ENCODE measurements around the gene LRG1. TPM values are rescaled to one million over a fixed set of nuclear protein-coding genes. Genes with fewer than 3 reads are reported as not detected.

LRG1 gene
- total RNA-seq, 1 donor from 2014 or later = 0.25 TPM

- no peak for TF ChIP-seq CTCF (IDR thresholded peaks at IDR 0.05; ENCODE audit: insufficient read depth, low read length, poor library complexity, severe bottlenecking)
- no peaks in the 10 kb centered on the region for H3K36me3 ChIP-seq (ENCODE audit: control insufficient read depth, insufficient read depth, low read length)
- no peak for DNase-seq (ENCODE audit: low read depth)
- no peak overlapping the region for H3K4me3 ChIP-seq (ENCODE audit: low read depth, low read length)
- H3K27me3 ChIP-seq (ENCODE audit: control insufficient read depth, insufficient read depth, low read length) = peaks cover 2% of the 10 kb centered on the region
Observed at GRCh38 chr19:4553775-4554174, 13.9 kb upstream of the LRG1 start.

GRCh38 chr19:4553092-4553695 is 13.4 kb upstream of the LRG1 start:
- H3K27me3 ChIP-seq (ENCODE audit: control insufficient read depth, insufficient read depth, low read length) = peaks cover 2% of the 10 kb centered on the region
- no peaks in the 10 kb centered on the region for H3K36me3 ChIP-seq (ENCODE audit: control insufficient read depth, insufficient read depth, low read length)
- no peak for TF ChIP-seq CTCF (IDR thresholded peaks at IDR 0.05; ENCODE audit: insufficient read depth, low read length, poor library complexity, severe bottlenecking)
- H3K4me3 ChIP-seq (ENCODE audit: low read depth, low read length) = no peak overlapping the region
- no peak for DNase-seq (ENCODE audit: low read depth)

- peaks cover 2% of the 10 kb centered on the region for H3K27me3 ChIP-seq (ENCODE audit: control insufficient read depth, insufficient read depth, low read length)
- no peaks in the 10 kb centered on the region for H3K36me3 ChIP-seq (ENCODE audit: control insufficient read depth, insufficient read depth, low read length)
- H3K4me3 ChIP-seq (ENCODE audit: low read depth, low read length) = no peak overlapping the region
- DNase-seq (ENCODE audit: low read depth) = no peak
- TF ChIP-seq CTCF (IDR thresholded peaks at IDR 0.05; ENCODE audit: insufficient read depth, low read length, poor library complexity, severe bottlenecking) = no peak
Observed at GRCh38 chr19:4552525-4552819, 12.6 kb upstream of the LRG1 start.

- H3K27me3 ChIP-seq (ENCODE audit: control insufficient read depth, insufficient read depth, low read length) = peaks cover 2% of the 10 kb centered on the region
- no peak for TF ChIP-seq CTCF (IDR thresholded peaks at IDR 0.05; ENCODE audit: insufficient read depth, low read length, poor library complexity, severe bottlenecking)
- no peak overlapping the region for H3K4me3 ChIP-seq (ENCODE audit: low read depth, low read length)
- no peak for DNase-seq (ENCODE audit: low read depth)
- no peaks in the 10 kb centered on the region for H3K36me3 ChIP-seq (ENCODE audit: control insufficient read depth, insufficient read depth, low read length)
Observed at GRCh38 chr19:4550479-4551050, 10.7 kb upstream of the LRG1 start.

- DNase-seq (ENCODE audit: low read depth) = no peak
- H3K4me3 ChIP-seq (ENCODE audit: low read depth, low read length) = no peak overlapping the region
- no peak for TF ChIP-seq CTCF (IDR thresholded peaks at IDR 0.05; ENCODE audit: insufficient read depth, low read length, poor library complexity, severe bottlenecking)
- H3K27me3 ChIP-seq (ENCODE audit: control insufficient read depth, insufficient read depth, low read length) = peaks cover 2% of the 10 kb centered on the region
- no peaks in the 10 kb centered on the region for H3K36me3 ChIP-seq (ENCODE audit: control insufficient read depth, insufficient read depth, low read length)
Observed at GRCh38 chr19:4550018-4550417, 10.2 kb upstream of the LRG1 start.

GRCh38 chr19:4548238-4548584 is 8.4 kb upstream of the LRG1 start:
- no peak for DNase-seq (ENCODE audit: low read depth)
- Histone ChIP-seq H3K4me3 (ENCODE audit: low read depth, low read length) (no peak overlapping the region), H3K27me3 (ENCODE audit: control insufficient read depth, insufficient read depth, low read length) (no peaks in the 10 kb centered on the region), H3K36me3 (ENCODE audit: control insufficient read depth, insufficient read depth, low read length) (no peaks in the 10 kb centered on the region)
- no peak for TF ChIP-seq CTCF (IDR thresholded peaks at IDR 0.05; ENCODE audit: insufficient read depth, low read length, poor library complexity, severe bottlenecking)

Data from kidney epithelial cell (primary cell).